Caco-2 (cell line): Measurements from ENCODE around the gene FOXP1. TPM values are rescaled to one million over a fixed set of nuclear protein-coding genes. Genes with fewer than 3 reads are reported as not detected.

ENCODE experiments used
- BruUV-seq: library from RNA; stranded (reverse); fragments of 400-500 nt; replicated peaks from 2 replicates; lab custom pipeline; 2021; lab: Mats Ljungman, UMichigan
- CTCF ChIA-PET: fragments of 300-600 bp; sonication (Branson Sonifier 250); formaldehyde crosslinking; loops from one replicate; lab custom pipeline; 2022; ENCODE audit warnings: antibody characterized with exemption; lab: Charles Lee
- POLR2A ChIA-PET: fragments of 300-600 bp; sonication (Branson Sonifier 250); formaldehyde crosslinking; loops from one replicate; lab custom pipeline; 2022; ENCODE audit warnings: antibody characterized with exemption; lab: Charles Lee
- DNase-seq, 2 experiments: peaks; one replicate each; pipeline versions ENCODE4 v3.0.0 to v3.0.0-alpha.2; 2020 to 2022
- H3K27me3 ChIP-seq: replicated peaks from 2 replicates; pipeline ENCODE4 v1.6.0; 2011; ENCODE audit warnings: low read length; ENCODE audit not compliant: control insufficient read depth, insufficient read depth
- H3K36me3 ChIP-seq: 2 replicates; pipeline ENCODE4 v1.5.1; 2011; ENCODE audit warnings: low read length; ENCODE audit not compliant: control insufficient read depth, insufficient read depth
- H3K4me1 ChIP-seq: fragments of 250-450 bp; sonication (Bioruptor Pico); 2 replicates; pipeline ENCODE4 v1.5.1; 2020; ENCODE audit warnings: mild to moderate bottlenecking
- H3K4me3 ChIP-seq: 2 replicates; pipeline ENCODE4 v1.5.1; 2011; ENCODE audit warnings: low read depth, mild to moderate bottlenecking, control low read depth, low read length
- H3K9me3 ChIP-seq: fragments of 250-450 bp; sonication (Bioruptor Pico); 2 replicates; pipeline ENCODE4 v1.5.1; 2020; ENCODE audit warnings: mild to moderate bottlenecking, moderate library complexity
- H3K27ac Mint-ChIP-seq: one replicate; pipeline ENCODE4 v1.8.0; 2022; ENCODE audit warnings: mixed read lengths; ENCODE audit not compliant: unreplicated experiment
- H3K27me3 Mint-ChIP-seq: one replicate; pipeline ENCODE4 v1.8.0; 2022; ENCODE audit warnings: mixed read lengths; ENCODE audit not compliant: insufficient read depth, unreplicated experiment
- H3K36me3 Mint-ChIP-seq: one replicate; pipeline ENCODE4 v1.8.0; 2022; ENCODE audit warnings: mild to moderate bottlenecking, mixed read lengths; ENCODE audit not compliant: insufficient read depth, unreplicated experiment
- H3K4me1 Mint-ChIP-seq: one replicate; pipeline ENCODE4 v1.8.0; 2022; ENCODE audit warnings: low read depth, mixed read lengths; ENCODE audit not compliant: unreplicated experiment
- H3K4me3 Mint-ChIP-seq: one replicate; pipeline ENCODE4 v1.8.0; 2022; ENCODE audit warnings: mild to moderate bottlenecking, moderate library complexity, mixed read lengths; ENCODE audit not compliant: unreplicated experiment
- H3K9me3 Mint-ChIP-seq: one replicate; pipeline ENCODE4 v1.8.0; 2022; ENCODE audit warnings: mixed read lengths; ENCODE audit not compliant: unreplicated experiment
- CTCF ChIP-seq, 2 experiments: fragments of 200-600 bp in 1 of 2; IDR thresholded peaks; 1 replicate in 1 of 2; 2 replicates in 1 of 2; pipeline versions ENCODE4 v1.5.1 to v1.8.0; 2011 to 2022; ENCODE audit warnings: antibody characterized with exemption in 1 of 2, control low read depth in 1 of 2, inconsistent platforms in 1 of 2, low read depth in 1 of 2, low read length in 1 of 2, mild to moderate bottlenecking in 1 of 2, moderate library complexity in 1 of 2; ENCODE audit not compliant: insufficient read depth in 1 of 2, severe bottlenecking in 1 of 2, unreplicated experiment in 1 of 2
- intact Hi-C: fragments of 100-400 bp; cut with micrococcal nuclease; formaldehyde crosslinking; loops from one replicate; pipeline ENCODE4 v1.10.0; 2022; ENCODE audit not compliant: unreplicated experiment
- total RNA-seq: library from RNA; stranded (reverse); gene quantifications from 2 replicates; pipeline ENCODE4 v1.2.3, GENCODE V29; 2022

The FOXP1 gene
- total RNA-seq, 1 experiment from 2014 or later: 131 TPM

- Mint-ChIP-seq H3K27ac (no peak overlapping the region), H3K4me3 (no peak overlapping the region), H3K36me3 (peaks cover 22% of the 10 kb centered on the region), H3K27me3 (no peaks in the 10 kb centered on the region), H3K4me1 (peaks cover 6% of the 10 kb centered on the region), H3K9me3 (no peaks in the 10 kb centered on the region)
- H3K36me3 ChIP-seq: no peaks in the 10 kb centered on the region
- peak in 1 of 2 experiments; percentile 19 for DNase-seq
- H3K4me1 ChIP-seq: peaks cover 7% of the 10 kb centered on the region
- H3K4me3 ChIP-seq: no peak overlapping the region
- BruUV-seq: no TSS peak
- peak; percentile 49 to 56 for TF ChIP-seq CTCF (IDR thresholded peaks at IDR 0.05; ENCODE audit: insufficient read depth in 1 of 2, low read depth in 1 of 2, low read length in 1 of 2, severe bottlenecking in 1 of 2, unreplicated experiment in 1 of 2)
- intact Hi-C loops: loop anchor here (2.0 to 10.0 kb wide), 5 partner anchors 66 to 1051 kb away; no protein-coding TSS in a partner anchor
- POLR2A ChIA-PET: no interaction called here
- CTCF ChIA-PET: interaction anchor here (1.0 kb wide), 1 partner anchor 76 kb away, joined by 5 read pairs; no protein-coding TSS in a partner anchor
- no peaks in the 10 kb centered on the region for H3K27me3 ChIP-seq
- no peaks in the 10 kb centered on the region; the same call in 1 of the 2 replicates for H3K9me3 ChIP-seq
These were observed 2.6 kb upstream of the FOXP1 start for GRCh38 chr3:71585887-71586809.

- Mint-ChIP-seq H3K36me3 (peaks cover 22% of the 10 kb centered on the region), H3K27ac (no peak overlapping the region), H3K9me3 (no peaks in the 10 kb centered on the region), H3K4me1 (peaks cover 7% of the 10 kb centered on the region), H3K4me3 (peak overlapping the region; percentile 91), H3K27me3 (no peaks in the 10 kb centered on the region)
- Histone ChIP-seq H3K36me3 (no peaks in the 10 kb centered on the region), H3K9me3 (no peaks in the 10 kb centered on the region; the same call in 1 of the 2 replicates), H3K4me1 (peaks cover 7% of the 10 kb centered on the region), H3K4me3 (no peak overlapping the region; the same call in 1 of the 2 replicates), H3K27me3 (no peaks in the 10 kb centered on the region)
- intact Hi-C loops: loop anchor here (2.0 to 10.0 kb wide), 5 partner anchors 67 to 1050 kb away; no protein-coding TSS in a partner anchor
- no peak for DNase-seq
- no peak for TF ChIP-seq CTCF (IDR thresholded peaks at IDR 0.05; ENCODE audit: insufficient read depth in 1 of 2, low read depth in 1 of 2, low read length in 1 of 2, severe bottlenecking in 1 of 2, unreplicated experiment in 1 of 2)
- CTCF ChIA-PET: interaction anchor here (0.5 to 0.6 kb wide), 2 partner anchors 74 to 229 kb away, joined by 3 to 4 read pairs; no protein-coding TSS in a partner anchor
- no TSS peak for BruUV-seq
- POLR2A ChIA-PET: interaction anchor here (0.7 kb wide), 1 partner anchor 232 kb away, joined by 3 read pairs; no protein-coding TSS in a partner anchor
These were observed 1.6 kb upstream of the FOXP1 start for GRCh38 chr3:71585131-71585530.

GRCh38 chr3:71584394-71585011 is 975 bp upstream of the FOXP1 start:
- no peaks in the 10 kb centered on the region; the same call in 1 of the 2 replicates for H3K9me3 ChIP-seq
- peaks cover 7% of the 10 kb centered on the region for H3K4me1 ChIP-seq
- Mint-ChIP-seq H3K4me3 (peak overlapping the region; percentile 91), H3K4me1 (peaks cover 13% of the 10 kb centered on the region), H3K27ac (peak overlapping the region; percentile 79), H3K27me3 (no peaks in the 10 kb centered on the region), H3K36me3 (peaks cover 22% of the 10 kb centered on the region), H3K9me3 (no peaks in the 10 kb centered on the region)
- no peaks in the 10 kb centered on the region for H3K36me3 ChIP-seq
- no peak for TF ChIP-seq CTCF (IDR thresholded peaks at IDR 0.05; ENCODE audit: insufficient read depth in 1 of 2, low read depth in 1 of 2, low read length in 1 of 2, severe bottlenecking in 1 of 2, unreplicated experiment in 1 of 2)
- H3K27me3 ChIP-seq: no peaks in the 10 kb centered on the region
- intact Hi-C loops: loop anchor here (1.0 to 10.0 kb wide), 7 partner anchors 68 to 1050 kb away; no protein-coding TSS in a partner anchor
- peak; percentile 50 to 71 for DNase-seq
- TSS peak; percentile 28 for BruUV-seq
- peak overlapping the region; percentile 77 for H3K4me3 ChIP-seq
- POLR2A ChIA-PET: interaction anchor here (0.7 kb wide), 1 partner anchor 231 kb away, joined by 3 read pairs; no protein-coding TSS in a partner anchor
- CTCF ChIA-PET: interaction anchor here (0.6 kb wide), 1 partner anchor 74 kb away, joined by 3 read pairs; no protein-coding TSS in a partner anchor
